BJ (cell line): ENCODE results near the gene FGFR1OP2. TPM values are rescaled to one million over a fixed set of nuclear protein-coding genes. Genes with fewer than 3 reads are reported as not detected.
A peak's percentile ranks its signal among the peaks of the same experiment; 100 is the strongest.

Experiments used
- CTCF ChIA-PET: fragments of 350-600 bp; formaldehyde crosslinking; extraction: SDS; loops from one replicate; lab custom pipeline; 2021; ENCODE audit warnings: antibody characterized with exemption, inconsistent platforms; lab: Yijun Ruan, JAX
- POLR2A ChIA-PET: fragments of 300-600 bp; sonication (Branson Sonifier 250); formaldehyde crosslinking; extraction: SDS; loops from one replicate; lab custom pipeline; 2021; ENCODE audit warnings: antibody characterized with exemption; lab: Charles Lee
- DNase-seq: peaks from one replicate; pipeline ENCODE4 v3.0.0-alpha.2; 2011; ENCODE audit warnings: low read depth
- H3K27me3 ChIP-seq: 2 replicates; pipeline ENCODE4 v1.6.0; 2011; ENCODE audit warnings: low read length; ENCODE audit not compliant: control insufficient read depth, insufficient read depth
- H3K36me3 ChIP-seq: 2 replicates; pipeline ENCODE4 v1.5.1; 2011; ENCODE audit warnings: low read length; ENCODE audit not compliant: control insufficient read depth, insufficient read depth
- H3K4me3 ChIP-seq: 2 replicates; pipeline ENCODE4 v1.5.1; 2011; ENCODE audit warnings: low read depth, mild to moderate bottlenecking, control low read depth, low read length
- polyA plus RNA-seq: library from polyadenylated mRNA; depleted of rRNA; stranded (reverse); fragments of >200 nt; gene quantifications from 2 replicates; pipeline ENCODE4 v1.2.3, GENCODE V29; 2011
- TF ChIP-seq, protein P1 (sequence below): IDR thresholded peaks from 2 replicates; pipeline ENCODE4 v1.5.1; 2011; ENCODE audit warnings: low read depth, mild to moderate bottlenecking, control low read depth, inconsistent platforms, low read length, moderate library complexity; ENCODE audit not compliant: insufficient read depth

FGFR1OP2 gene
- polyA plus RNA-seq, 1 experiment = 16.1 TPM

DNA sequence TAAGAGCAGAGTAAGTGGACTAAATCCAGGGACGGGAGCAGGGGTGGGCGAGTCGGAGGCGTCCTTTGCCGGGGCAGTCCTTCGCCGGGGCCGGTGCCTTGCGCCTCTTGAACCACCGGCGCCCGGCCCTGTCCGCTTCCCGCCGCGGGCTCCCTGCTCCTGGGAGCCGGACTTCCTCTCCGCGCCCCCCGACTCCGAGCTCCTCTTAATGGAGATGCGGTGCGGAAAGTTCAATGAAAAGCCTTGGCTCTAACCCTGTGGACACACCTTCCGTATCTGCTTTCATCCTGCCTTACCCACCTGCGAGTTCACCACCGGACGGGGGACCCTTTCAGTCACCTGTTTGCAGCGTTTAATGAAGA is 412 bp downstream of the FGFR1OP2 start:
- Histone ChIP-seq H3K36me3 (no peaks in the 10 kb centered on the region), H3K27me3 (no peaks in the 10 kb centered on the region), H3K4me3 (peak overlapping the region; percentile 88)
- ChIA-PET CTCF (interaction anchor here (1.0 kb wide), 1 partner anchor 77 kb away, joined by 4 read pairs; no protein-coding TSS in a partner anchor), POLR2A (interaction anchor here (0.6 kb wide), 1 partner anchor 145 kb away, joined by 4 read pairs; no protein-coding TSS in a partner anchor)
- TF ChIP-seq, protein P1, sequence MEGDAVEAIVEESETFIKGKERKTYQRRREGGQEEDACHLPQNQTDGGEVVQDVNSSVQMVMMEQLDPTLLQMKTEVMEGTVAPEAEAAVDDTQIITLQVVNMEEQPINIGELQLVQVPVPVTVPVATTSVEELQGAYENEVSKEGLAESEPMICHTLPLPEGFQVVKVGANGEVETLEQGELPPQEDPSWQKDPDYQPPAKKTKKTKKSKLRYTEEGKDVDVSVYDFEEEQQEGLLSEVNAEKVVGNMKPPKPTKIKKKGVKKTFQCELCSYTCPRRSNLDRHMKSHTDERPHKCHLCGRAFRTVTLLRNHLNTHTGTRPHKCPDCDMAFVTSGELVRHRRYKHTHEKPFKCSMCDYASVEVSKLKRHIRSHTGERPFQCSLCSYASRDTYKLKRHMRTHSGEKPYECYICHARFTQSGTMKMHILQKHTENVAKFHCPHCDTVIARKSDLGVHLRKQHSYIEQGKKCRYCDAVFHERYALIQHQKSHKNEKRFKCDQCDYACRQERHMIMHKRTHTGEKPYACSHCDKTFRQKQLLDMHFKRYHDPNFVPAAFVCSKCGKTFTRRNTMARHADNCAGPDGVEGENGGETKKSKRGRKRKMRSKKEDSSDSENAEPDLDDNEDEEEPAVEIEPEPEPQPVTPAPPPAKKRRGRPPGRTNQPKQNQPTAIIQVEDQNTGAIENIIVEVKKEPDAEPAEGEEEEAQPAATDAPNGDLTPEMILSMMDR = no peak
- DNase-seq = no peak

DNA sequence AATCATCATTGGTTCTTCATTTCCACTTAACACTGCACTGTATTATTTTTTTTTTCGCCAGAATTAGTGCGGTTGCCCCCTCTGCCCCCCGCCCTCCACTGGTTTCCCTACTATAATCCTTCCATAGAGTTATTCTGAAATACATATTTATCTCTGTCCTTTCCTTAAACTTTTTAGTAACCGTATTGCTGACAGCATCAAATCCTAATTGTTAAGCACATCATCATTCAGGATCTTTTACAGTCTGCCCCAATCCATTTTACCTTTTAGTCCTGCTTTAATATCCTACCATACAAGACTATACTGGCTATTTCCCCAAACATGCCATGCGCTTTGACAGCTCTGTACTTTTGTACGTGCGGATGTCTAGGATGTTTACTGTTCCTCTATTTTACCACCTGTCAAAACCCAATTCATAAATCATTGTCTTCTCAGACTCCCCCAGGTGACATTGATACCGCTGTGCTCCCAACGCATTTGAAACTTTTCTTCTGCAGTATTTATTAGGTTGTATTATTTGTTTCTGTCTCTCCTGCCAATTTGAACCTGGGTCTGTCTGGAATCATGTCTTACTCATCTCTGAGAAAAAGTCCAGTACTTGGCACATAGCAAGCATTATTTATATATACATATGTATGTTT is 1.0 kb downstream of the FGFR1OP2 start:
- Histone ChIP-seq H3K4me3 (peak overlapping the region; percentile 88), H3K36me3 (no peaks in the 10 kb centered on the region), H3K27me3 (no peaks in the 10 kb centered on the region)
- CTCF ChIA-PET = interaction anchor here (1.0 kb wide), 1 partner anchor 76 kb away, joined by 4 read pairs; no protein-coding TSS in a partner anchor
- DNase-seq = no peak
- POLR2A ChIA-PET = no interaction called here
- TF ChIP-seq, protein P1 = no peak

DNA sequence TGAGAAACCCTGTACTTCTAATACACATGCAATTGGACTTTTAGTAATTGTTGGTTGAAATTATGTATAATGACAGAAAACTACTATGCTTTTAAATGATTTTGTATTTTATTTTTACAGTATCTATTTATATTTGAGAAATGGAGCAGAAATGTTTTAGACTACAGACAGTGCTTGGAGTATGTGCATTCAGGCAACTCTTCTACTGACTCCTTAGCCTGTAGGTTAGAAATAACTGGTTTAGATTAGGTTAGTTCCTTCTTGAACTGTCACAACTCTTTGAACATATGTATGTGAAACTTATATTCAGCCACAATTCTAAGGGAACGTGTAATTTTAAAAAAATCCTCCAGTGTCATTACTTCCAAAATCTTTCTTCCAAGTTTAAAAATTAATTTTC is 1.7 kb downstream of the FGFR1OP2 start:
- Histone ChIP-seq H3K36me3 (no peaks in the 10 kb centered on the region), H3K27me3 (no peaks in the 10 kb centered on the region), H3K4me3 (peak overlapping the region; percentile 88)
- POLR2A ChIA-PET = no interaction called here
- no peak for DNase-seq
- TF ChIP-seq, protein P1 = no peak
- CTCF ChIA-PET = no interaction called here

DNA sequence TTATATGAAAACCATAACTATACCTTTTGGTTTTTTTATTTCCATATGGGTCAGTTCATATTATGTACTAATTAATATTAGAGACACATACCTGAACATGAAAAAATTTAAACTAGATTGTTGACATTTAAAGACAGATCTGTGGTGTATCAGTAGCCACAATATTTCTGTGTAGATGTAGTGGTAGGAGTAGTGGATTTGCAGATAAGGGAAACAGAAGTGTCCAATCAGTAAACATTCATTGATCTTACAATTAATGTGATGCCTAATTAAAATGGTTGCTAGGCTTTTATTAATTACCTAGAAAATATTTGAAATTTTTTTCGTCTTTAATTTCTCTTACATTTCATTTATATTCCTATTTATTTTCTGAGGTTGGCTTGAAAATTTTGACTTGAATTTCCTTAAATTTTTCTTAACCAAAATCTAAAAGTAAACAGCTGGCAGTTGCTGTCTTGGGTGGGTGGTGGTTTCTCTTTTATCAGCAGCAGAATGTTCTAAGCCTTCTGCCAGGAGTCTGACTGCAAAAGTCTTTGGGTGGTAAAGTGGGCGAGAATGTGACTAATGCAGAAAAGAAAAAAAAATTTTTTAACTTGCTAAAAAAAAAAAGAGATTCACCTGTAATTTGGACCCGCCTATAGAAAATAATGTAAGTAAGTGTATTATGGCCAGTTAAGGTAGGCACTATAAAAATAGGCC is 2.4 kb downstream of the FGFR1OP2 start:
- Histone ChIP-seq H3K4me3 (no peak overlapping the region), H3K27me3 (no peaks in the 10 kb centered on the region), H3K36me3 (no peaks in the 10 kb centered on the region)
- no peak for DNase-seq
- CTCF ChIA-PET = interaction anchor here (0.9 kb wide), 1 partner anchor 17 kb away, joined by 3 read pairs; no protein-coding TSS in a partner anchor
- TF ChIP-seq, protein P1 = no peak
- POLR2A ChIA-PET = no interaction called here

DNA sequence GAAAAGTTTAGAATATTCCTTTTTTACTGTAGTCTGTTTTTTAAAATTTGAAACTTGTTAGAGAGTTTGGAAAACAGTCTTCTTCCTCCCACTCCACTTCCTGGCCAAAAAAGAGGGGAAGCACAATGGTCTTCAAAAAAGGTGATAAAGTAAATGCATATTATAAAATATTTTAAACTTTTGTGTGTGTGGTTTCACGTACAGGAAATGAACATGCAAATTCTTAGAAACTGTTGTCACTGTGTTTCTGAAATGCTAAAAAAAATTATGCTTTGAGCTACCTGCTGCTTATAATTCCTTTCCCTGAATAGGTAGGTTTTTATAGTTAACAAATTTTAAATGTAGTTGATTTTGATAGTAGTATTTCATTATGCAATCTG is 2.9 kb downstream of the FGFR1OP2 start:
- H3K27me3 ChIP-seq = no peaks in the 10 kb centered on the region
- DNase-seq = no peak
- CTCF ChIA-PET = interaction anchor here (0.9 kb wide), 1 partner anchor 16 kb away, joined by 3 read pairs; no protein-coding TSS in a partner anchor
- H3K36me3 ChIP-seq = no peaks in the 10 kb centered on the region
- POLR2A ChIA-PET = no interaction called here
- no peak overlapping the region for H3K4me3 ChIP-seq
- TF ChIP-seq, protein P1 = no peak
